SK-N-SH (cell line): Measurements from ENCODE around the gene PRX. TPM values are rescaled to one million over a fixed set of nuclear protein-coding genes. Genes with fewer than 3 reads are reported as not detected.

Experiments used
- CTCF ChIA-PET: fragments of 300-600, 350-600 bp; formaldehyde crosslinking; extraction: SDS; loops from one replicate; lab custom pipeline; 2021; lab: Yijun Ruan, JAX
- POLR2A ChIA-PET: fragments of 350-600 bp; sonication (Branson Sonifier 250); formaldehyde crosslinking; extraction: SDS; loops from one replicate; lab custom pipeline; 2020; ENCODE audit warnings: antibody characterized with exemption, inconsistent platforms; lab: Yijun Ruan, JAX
- DNase-seq: peaks from one replicate; pipeline ENCODE4 v3.0.0; 2012
- H2AFZ ChIP-seq: fragments of 200-600 bp; sonication (generic); 2 replicates; pipeline ENCODE4 v1.8.1; 2016; ENCODE audit warnings: antibody characterized with exemption, mild to moderate bottlenecking, low read depth
- H3F3A ChIP-seq: fragments of 200-600 bp; sonication (generic); replicated peaks from 2 replicates; pipeline ENCODE3; 2016; ENCODE audit warnings: antibody characterized with exemption, mild to moderate bottlenecking; ENCODE audit not compliant: insufficient read depth
- H3K27ac ChIP-seq, 2 experiments: fragments of 200-500 bp in 1 of 2; fragments of 200-600 bp in 1 of 2; sonication (Bioruptor generic) in 1 of 2; sonication (generic), shearing (Covaris generic) in 1 of 2; 2 replicates each; pipeline versions ENCODE4 v1.5.1 to v1.6.1; 2014 to 2016; ENCODE audit warnings: low read depth in 2 of 2, inconsistent platforms in 1 of 2, low read length in 1 of 2, mild to moderate bottlenecking in 1 of 2, mixed read lengths in 1 of 2
- H3K27me3 ChIP-seq: fragments of 200-600 bp; sonication (generic), shearing (Covaris generic); 2 replicates; pipeline ENCODE4 v1.6.1; 2016; ENCODE audit warnings: mixed run types; ENCODE audit not compliant: insufficient read depth
- H3K36me3 ChIP-seq, 2 experiments: fragments of 200-500 bp in 1 of 2; fragments of 200-600 bp in 1 of 2; sonication (Bioruptor generic) in 1 of 2; sonication (generic) in 1 of 2; replicated peaks in 1 of 2; 2 replicates each; pipeline versions ENCODE3 to v1.5.1; 2014 to 2016; ENCODE audit warnings: low read length in 1 of 2, mild to moderate bottlenecking in 1 of 2; ENCODE audit not compliant: insufficient read depth in 2 of 2, control insufficient read depth in 1 of 2
- H3K4me1 ChIP-seq, 2 experiments: fragments of 200-500 bp in 1 of 2; fragments of 200-600 bp in 1 of 2; sonication (Bioruptor generic) in 1 of 2; sonication (generic), shearing (Covaris generic) in 1 of 2; 2 replicates each; pipeline versions ENCODE4 v1.5.1 to v1.6.1; 2014 to 2016; ENCODE audit warnings: low read depth in 1 of 2, low read length in 1 of 2, mixed run types in 1 of 2; ENCODE audit not compliant: insufficient read depth in 2 of 2, control insufficient read depth in 1 of 2
- H3K4me2 ChIP-seq: fragments of 200-600 bp; sonication (generic), shearing (Covaris generic); 2 replicates; pipeline ENCODE4 v1.6.1; 2017; ENCODE audit warnings: mixed run types
- H3K4me3 ChIP-seq, 2 experiments: fragments of 200-500 bp in 1 of 2; fragments of 200-600 bp in 1 of 2; sonication (Bioruptor generic) in 1 of 2; sonication (generic), shearing (Covaris generic) in 1 of 2; 2 replicates each; pipeline versions ENCODE4 v1.5.1 to v1.8.1; 2014 to 2016; ENCODE audit warnings: low read depth in 2 of 2, inconsistent platforms in 1 of 2, low read length in 1 of 2, mild to moderate bottlenecking in 1 of 2, mixed read lengths in 1 of 2, moderate library complexity in 1 of 2
- H3K79me2 ChIP-seq: fragments of 200-600 bp; sonication (generic); 2 replicates; pipeline ENCODE4 v1.8.1; 2017; ENCODE audit warnings: mild to moderate bottlenecking; ENCODE audit not compliant: insufficient read depth
- H3K9ac ChIP-seq: fragments of 200-600 bp; sonication (generic); 2 replicates; pipeline ENCODE4 v1.6.1; 2017; ENCODE audit warnings: mixed run types
- H3K9me2 ChIP-seq: fragments of 200-600 bp; sonication (generic); 2 replicates; pipeline ENCODE4 v1.6.1; 2017; ENCODE audit warnings: mixed run types
- H3K9me3 ChIP-seq: fragments of 200-600 bp; sonication (generic); 2 replicates; pipeline ENCODE4 v1.6.1; 2017; ENCODE audit warnings: mixed run types, mild to moderate bottlenecking, moderate library complexity
- H4K20me1 ChIP-seq: fragments of 200-600 bp; sonication (generic); 2 replicates; pipeline ENCODE4 v1.6.1; 2017; ENCODE audit warnings: mild to moderate bottlenecking, mixed run types; ENCODE audit not compliant: insufficient read depth
- CHD2 ChIP-seq: fragments of 150-350 bp; IDR thresholded peaks from 2 replicates; pipeline ENCODE4 v1.6.1; 2018; ENCODE audit warnings: low read length; ENCODE audit not compliant: partially characterized antibody
- EP300 ChIP-seq, 2 experiments: IDR thresholded peaks; 2 replicates each; pipeline versions ENCODE4 v1.4.0 to v1.6.1; 2012; ENCODE audit warnings: borderline replicate concordance in 1 of 2, low read depth in 1 of 2, low read length in 1 of 2
- GABPA ChIP-seq: IDR thresholded peaks from 2 replicates; pipeline ENCODE4 v1.4.0; 2012; ENCODE audit warnings: low read depth, mild to moderate bottlenecking
- GATA2 ChIP-seq: sonication (generic); formaldehyde crosslinking; IDR thresholded peaks from 2 replicates; pipeline ENCODE4 v1.5.0; 2020; ENCODE audit warnings: mild to moderate bottlenecking, missing genetic modification reagents
- POLR2AphosphoS5 ChIP-seq: IDR thresholded peaks from 2 replicates; pipeline ENCODE4 v1.6.1; 2012; ENCODE audit warnings: low read depth, low read length
- RXRA ChIP-seq: IDR thresholded peaks from 2 replicates; pipeline ENCODE4 v1.4.0; 2012; ENCODE audit warnings: low read depth, mild to moderate bottlenecking, borderline replicate concordance
- TCF12 ChIP-seq: IDR thresholded peaks from 2 replicates; pipeline ENCODE4 v1.4.0; 2012
- TEAD4 ChIP-seq: IDR thresholded peaks from 2 replicates; pipeline ENCODE4 v1.4.0; 2012; ENCODE audit warnings: mild to moderate bottlenecking, borderline replicate concordance; ENCODE audit not compliant: insufficient read depth
- WGBS: methylation state at CpG from one replicate; pipeline ENCODE4 v1.1.6; 2017; ENCODE audit warnings: low lambda C conversion rate; 5-methylcytosine and 5-hydroxymethylcytosine counted together
- polyA plus RNA-seq, 3 experiments: library from polyadenylated mRNA; depleted of rRNA; stranded (reverse); fragments of >200 nt; gene quantifications; 2 replicates each; pipeline ENCODE4 v1.2.3, GENCODE V29; 2012
- TF ChIP-seq, protein P1 (sequence below): fragments of 200-600 bp; sonication (generic); IDR thresholded peaks from 2 replicates; pipeline ENCODE4 v1.6.1; 2017; ENCODE audit warnings: antibody characterized with exemption, mild to moderate bottlenecking, moderate library complexity
- TF ChIP-seq, protein P2 (sequence below): fragments of 150-350 bp; IDR thresholded peaks from 2 replicates; pipeline ENCODE4 v1.6.1; 2016; ENCODE audit warnings: mild to moderate bottlenecking, low read depth, low read length
- TF ChIP-seq, protein P3 (sequence below): IDR thresholded peaks from 2 replicates; pipeline ENCODE4 v1.4.0; 2012; ENCODE audit warnings: low read depth
- TF ChIP-seq, protein P4 (sequence below): IDR thresholded peaks from 2 replicates; pipeline ENCODE4 v1.4.0; 2012; ENCODE audit warnings: low read depth, borderline replicate concordance
- TF ChIP-seq, protein P5 (sequence below): fragments of 150-350 bp; IDR thresholded peaks from 2 replicates; pipeline ENCODE4 v1.6.1; 2017; ENCODE audit warnings: antibody characterized with exemption, low read length, low read depth, borderline replicate concordance

The PRX gene
- polyA plus RNA-seq, 1 of the 3 experiments (the other 2 are of a cell fraction) = 2.2 TPM

DNA sequence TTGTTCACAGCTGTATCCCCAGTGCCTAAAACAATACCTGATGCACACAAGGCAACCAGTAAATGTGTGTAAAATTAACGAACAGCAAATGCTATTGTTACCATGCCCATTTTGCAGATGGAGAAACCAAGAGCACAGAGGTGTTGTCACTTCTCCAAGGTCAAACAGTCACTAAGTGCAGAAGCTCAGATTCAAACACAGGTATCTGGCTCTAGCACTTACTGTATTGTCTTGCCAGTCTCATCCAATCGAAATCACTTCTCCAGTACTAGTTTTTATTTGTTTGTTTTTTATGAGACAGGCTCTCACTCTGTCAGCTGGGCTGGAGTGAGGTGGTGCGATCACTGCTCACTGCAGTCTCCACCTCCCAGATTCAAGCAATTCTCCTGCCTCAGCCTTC lies 51.0 kb downstream of the PRX start:
- no peak overlapping the region for H3K4me3 ChIP-seq
- H3K9me3 ChIP-seq = no peaks in the 10 kb centered on the region
- 85% methylated on average over 3 of the region's 3 CpGs for WGBS
- H2AFZ ChIP-seq = no peak overlapping the region
- no peaks in the 10 kb centered on the region for H4K20me1 ChIP-seq
- H3K4me1 ChIP-seq = peaks cover 0 to 14% of the 10 kb centered on the region in 2 experiments; a peak in 3 of 4 replicates
- ChIA-PET CTCF (no interaction called here), POLR2A (no interaction called here)
- TF ChIP-seq, protein P1, sequence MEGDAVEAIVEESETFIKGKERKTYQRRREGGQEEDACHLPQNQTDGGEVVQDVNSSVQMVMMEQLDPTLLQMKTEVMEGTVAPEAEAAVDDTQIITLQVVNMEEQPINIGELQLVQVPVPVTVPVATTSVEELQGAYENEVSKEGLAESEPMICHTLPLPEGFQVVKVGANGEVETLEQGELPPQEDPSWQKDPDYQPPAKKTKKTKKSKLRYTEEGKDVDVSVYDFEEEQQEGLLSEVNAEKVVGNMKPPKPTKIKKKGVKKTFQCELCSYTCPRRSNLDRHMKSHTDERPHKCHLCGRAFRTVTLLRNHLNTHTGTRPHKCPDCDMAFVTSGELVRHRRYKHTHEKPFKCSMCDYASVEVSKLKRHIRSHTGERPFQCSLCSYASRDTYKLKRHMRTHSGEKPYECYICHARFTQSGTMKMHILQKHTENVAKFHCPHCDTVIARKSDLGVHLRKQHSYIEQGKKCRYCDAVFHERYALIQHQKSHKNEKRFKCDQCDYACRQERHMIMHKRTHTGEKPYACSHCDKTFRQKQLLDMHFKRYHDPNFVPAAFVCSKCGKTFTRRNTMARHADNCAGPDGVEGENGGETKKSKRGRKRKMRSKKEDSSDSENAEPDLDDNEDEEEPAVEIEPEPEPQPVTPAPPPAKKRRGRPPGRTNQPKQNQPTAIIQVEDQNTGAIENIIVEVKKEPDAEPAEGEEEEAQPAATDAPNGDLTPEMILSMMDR = no peak
- TF ChIP-seq RXRA = no peak
- no peak for TF ChIP-seq TCF12
- no peak overlapping the region for H3K27ac ChIP-seq
- no peaks in the 10 kb centered on the region for H3K36me3 ChIP-seq
- DNase-seq = no peak
- no peaks in the 10 kb centered on the region for H3K9me2 ChIP-seq
- H3K79me2 ChIP-seq = peaks cover 9% of the 10 kb centered on the region
- H3F3A ChIP-seq = peaks cover 7% of the 10 kb centered on the region
- H3K27me3 ChIP-seq = no peaks in the 10 kb centered on the region
- H3K4me2 ChIP-seq = no peak overlapping the region
- no peak overlapping the region for H3K9ac ChIP-seq

DNA sequence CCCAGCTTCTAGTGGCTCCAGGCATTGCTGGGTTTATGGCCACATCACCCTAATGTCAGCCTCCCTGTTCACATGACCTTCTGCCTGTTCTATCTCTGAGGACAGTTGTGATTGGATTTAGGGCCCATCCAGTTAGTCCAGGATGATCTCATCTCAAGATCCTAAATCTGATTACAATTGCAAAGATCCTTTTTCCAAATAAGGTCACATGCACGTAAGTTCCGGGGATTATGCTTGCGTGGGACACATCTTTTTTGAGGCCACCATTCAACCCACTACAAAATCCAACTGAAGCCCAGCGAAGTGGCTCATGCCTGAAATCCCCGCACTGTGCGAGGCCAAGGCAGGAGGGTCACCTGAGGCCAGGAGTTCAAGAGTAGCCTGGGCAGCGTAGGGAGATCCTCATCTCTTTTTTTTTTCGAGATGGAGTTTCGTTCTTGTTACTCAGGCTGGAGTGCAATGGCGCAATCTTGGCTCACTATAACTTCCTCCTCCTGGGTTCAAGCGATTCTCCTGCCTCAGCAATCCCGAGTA lies 52.4 kb downstream of the PRX start:
- no peak overlapping the region for H3K4me2 ChIP-seq
- no peak overlapping the region for H3K9ac ChIP-seq
- TF ChIP-seq, protein P2, sequence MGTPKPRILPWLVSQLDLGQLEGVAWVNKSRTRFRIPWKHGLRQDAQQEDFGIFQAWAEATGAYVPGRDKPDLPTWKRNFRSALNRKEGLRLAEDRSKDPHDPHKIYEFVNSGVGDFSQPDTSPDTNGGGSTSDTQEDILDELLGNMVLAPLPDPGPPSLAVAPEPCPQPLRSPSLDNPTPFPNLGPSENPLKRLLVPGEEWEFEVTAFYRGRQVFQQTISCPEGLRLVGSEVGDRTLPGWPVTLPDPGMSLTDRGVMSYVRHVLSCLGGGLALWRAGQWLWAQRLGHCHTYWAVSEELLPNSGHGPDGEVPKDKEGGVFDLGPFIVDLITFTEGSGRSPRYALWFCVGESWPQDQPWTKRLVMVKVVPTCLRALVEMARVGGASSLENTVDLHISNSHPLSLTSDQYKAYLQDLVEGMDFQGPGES = no peak
- TF ChIP-seq TEAD4 = no peak
- TF ChIP-seq, protein P1 = no peak
- no peak for TF ChIP-seq GATA2
- TF ChIP-seq CHD2 = no peak
- no peak for TF ChIP-seq POLR2AphosphoS5
- TF ChIP-seq, protein P3, sequence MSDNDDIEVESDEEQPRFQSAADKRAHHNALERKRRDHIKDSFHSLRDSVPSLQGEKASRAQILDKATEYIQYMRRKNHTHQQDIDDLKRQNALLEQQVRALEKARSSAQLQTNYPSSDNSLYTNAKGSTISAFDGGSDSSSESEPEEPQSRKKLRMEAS = no peak
- no peak for TF ChIP-seq EP300 (IDR thresholded peaks at IDR 0.05; ENCODE audit: borderline replicate concordance in 1 of 2, low read depth in 1 of 2, low read length in 1 of 2)
- TF ChIP-seq, protein P4, sequence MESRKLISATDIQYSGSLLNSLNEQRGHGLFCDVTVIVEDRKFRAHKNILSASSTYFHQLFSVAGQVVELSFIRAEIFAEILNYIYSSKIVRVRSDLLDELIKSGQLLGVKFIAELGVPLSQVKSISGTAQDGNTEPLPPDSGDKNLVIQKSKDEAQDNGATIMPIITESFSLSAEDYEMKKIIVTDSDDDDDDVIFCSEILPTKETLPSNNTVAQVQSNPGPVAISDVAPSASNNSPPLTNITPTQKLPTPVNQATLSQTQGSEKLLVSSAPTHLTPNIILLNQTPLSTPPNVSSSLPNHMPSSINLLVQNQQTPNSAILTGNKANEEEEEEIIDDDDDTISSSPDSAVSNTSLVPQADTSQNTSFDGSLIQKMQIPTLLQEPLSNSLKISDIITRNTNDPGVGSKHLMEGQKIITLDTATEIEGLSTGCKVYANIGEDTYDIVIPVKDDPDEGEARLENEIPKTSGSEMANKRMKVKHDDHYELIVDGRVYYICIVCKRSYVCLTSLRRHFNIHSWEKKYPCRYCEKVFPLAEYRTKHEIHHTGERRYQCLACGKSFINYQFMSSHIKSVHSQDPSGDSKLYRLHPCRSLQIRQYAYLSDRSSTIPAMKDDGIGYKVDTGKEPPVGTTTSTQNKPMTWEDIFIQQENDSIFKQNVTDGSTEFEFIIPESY = no peak
- TF ChIP-seq, protein P5, sequence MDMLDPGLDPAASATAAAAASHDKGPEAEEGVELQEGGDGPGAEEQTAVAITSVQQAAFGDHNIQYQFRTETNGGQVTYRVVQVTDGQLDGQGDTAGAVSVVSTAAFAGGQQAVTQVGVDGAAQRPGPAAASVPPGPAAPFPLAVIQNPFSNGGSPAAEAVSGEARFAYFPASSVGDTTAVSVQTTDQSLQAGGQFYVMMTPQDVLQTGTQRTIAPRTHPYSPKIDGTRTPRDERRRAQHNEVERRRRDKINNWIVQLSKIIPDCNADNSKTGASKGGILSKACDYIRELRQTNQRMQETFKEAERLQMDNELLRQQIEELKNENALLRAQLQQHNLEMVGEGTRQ = no peak
- no peak for TF ChIP-seq GABPA
- 97% methylated on average over 12 of the region's 12 CpGs for WGBS
- CTCF ChIA-PET = no interaction called here
- no peaks in the 10 kb centered on the region for H3K9me2 ChIP-seq
- H3F3A ChIP-seq = peaks cover 7% of the 10 kb centered on the region
- H3K4me3 ChIP-seq = no peak overlapping the region
- no peaks in the 10 kb centered on the region for H3K9me3 ChIP-seq
- no peak overlapping the region for H3K27ac ChIP-seq
- POLR2A ChIA-PET = no interaction called here
- no peaks in the 10 kb centered on the region for H3K27me3 ChIP-seq
- H3K36me3 ChIP-seq = no peaks in the 10 kb centered on the region
- DNase-seq = no peak
- H2AFZ ChIP-seq = no peak overlapping the region
- H3K4me1 ChIP-seq = peaks cover 0 to 4% of the 10 kb centered on the region in 2 experiments; a peak in 3 of 4 replicates
- H3K79me2 ChIP-seq = peaks cover 1% of the 10 kb centered on the region
- no peaks in the 10 kb centered on the region for H4K20me1 ChIP-seq
